ENCODE measurements around the gene AVL9.
"Not testable (repeated sequence)": the region's sequence is repeated elsewhere in the genome, so short reads cannot be mapped to it uniquely, and the experiment has no call there.

Gene AVL9

DNA sequence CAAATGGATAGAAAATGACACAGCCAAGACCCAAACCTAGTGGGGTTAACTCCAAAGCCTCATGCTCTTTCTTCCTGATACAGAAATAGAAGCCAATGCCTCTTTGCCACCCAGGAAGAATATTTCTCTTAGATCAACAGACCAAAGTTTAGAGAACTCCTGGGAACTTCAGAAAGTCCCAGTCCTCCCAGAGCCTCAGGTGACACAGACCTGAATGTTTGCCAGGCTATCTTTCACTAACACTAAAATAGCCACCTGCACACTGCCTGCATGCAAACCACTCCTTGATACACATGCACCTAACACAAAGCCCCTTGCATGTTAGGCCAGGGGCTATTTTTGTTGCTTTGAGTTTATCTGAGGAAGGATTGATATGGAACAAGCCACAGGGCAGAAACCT, 32.8 kb upstream of the AVL9 start:
- ChIA-PET POLR2A (no interaction called here), CTCF (no interaction called here)
- no peak for DNase-seq (ENCODE audit: extremely low spot score)
- TF ChIP-seq, protein P1, sequence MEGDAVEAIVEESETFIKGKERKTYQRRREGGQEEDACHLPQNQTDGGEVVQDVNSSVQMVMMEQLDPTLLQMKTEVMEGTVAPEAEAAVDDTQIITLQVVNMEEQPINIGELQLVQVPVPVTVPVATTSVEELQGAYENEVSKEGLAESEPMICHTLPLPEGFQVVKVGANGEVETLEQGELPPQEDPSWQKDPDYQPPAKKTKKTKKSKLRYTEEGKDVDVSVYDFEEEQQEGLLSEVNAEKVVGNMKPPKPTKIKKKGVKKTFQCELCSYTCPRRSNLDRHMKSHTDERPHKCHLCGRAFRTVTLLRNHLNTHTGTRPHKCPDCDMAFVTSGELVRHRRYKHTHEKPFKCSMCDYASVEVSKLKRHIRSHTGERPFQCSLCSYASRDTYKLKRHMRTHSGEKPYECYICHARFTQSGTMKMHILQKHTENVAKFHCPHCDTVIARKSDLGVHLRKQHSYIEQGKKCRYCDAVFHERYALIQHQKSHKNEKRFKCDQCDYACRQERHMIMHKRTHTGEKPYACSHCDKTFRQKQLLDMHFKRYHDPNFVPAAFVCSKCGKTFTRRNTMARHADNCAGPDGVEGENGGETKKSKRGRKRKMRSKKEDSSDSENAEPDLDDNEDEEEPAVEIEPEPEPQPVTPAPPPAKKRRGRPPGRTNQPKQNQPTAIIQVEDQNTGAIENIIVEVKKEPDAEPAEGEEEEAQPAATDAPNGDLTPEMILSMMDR (IDR thresholded peaks at IDR 0.05; ENCODE audit: control extremely low read depth, extremely low read depth, low read depth, missing control alignments) = no peak

DNA sequence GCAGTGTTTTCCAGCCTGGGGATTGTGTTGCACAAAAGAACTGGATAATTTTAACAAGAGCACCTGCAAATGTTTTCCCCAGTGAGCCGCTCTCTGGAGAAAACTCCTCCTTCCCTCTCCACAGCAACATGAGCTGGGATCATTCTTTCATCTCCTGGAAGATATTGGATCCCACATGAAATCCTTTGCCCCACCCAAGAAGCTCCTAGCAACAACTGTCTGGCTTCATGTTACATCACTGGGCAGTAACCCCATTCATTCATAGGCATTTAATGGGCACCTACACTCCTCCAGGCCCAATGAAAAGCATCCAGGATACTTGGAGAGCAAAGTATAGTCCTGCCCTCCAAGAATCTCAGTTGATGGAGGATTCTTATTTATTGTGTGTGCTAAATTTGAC, 32.3 kb upstream of the AVL9 start:
- ChIA-PET POLR2A (no interaction called here), CTCF (no interaction called here)
- TF ChIP-seq, protein P1 (IDR thresholded peaks at IDR 0.05; ENCODE audit: control extremely low read depth, extremely low read depth, low read depth, missing control alignments) = no peak
- DNase-seq (ENCODE audit: extremely low spot score) = no peak

GRCh38 chr7:32464641-32465416, 30.5 kb upstream of the AVL9 start:
- CTCF ChIA-PET; POLR2A ChIA-PET; DNase-seq (ENCODE audit: extremely low spot score): not testable (repeated sequence)

- CTCF ChIA-PET; POLR2A ChIA-PET; DNase-seq (ENCODE audit: extremely low spot score): not testable (repeated sequence)
Measured at GRCh38 chr7:32470004-32470403, 25.3 kb upstream of the AVL9 start.

- ChIA-PET CTCF (no interaction called here), POLR2A (no interaction called here)
- no peak for DNase-seq (ENCODE audit: extremely low spot score)
- TF ChIP-seq, protein P1 (IDR thresholded peaks at IDR 0.05; ENCODE audit: control extremely low read depth, extremely low read depth, low read depth, missing control alignments) = no peak
Measured at GRCh38 chr7:32470871-32471270, 24.4 kb upstream of the AVL9 start.

- ChIA-PET POLR2A (no interaction called here), CTCF (no interaction called here)
- no peak for DNase-seq (ENCODE audit: extremely low spot score)
- TF ChIP-seq, protein P1 (IDR thresholded peaks at IDR 0.05; ENCODE audit: control extremely low read depth, extremely low read depth, low read depth, missing control alignments) = no peak
Measured at GRCh38 chr7:32472015-32472414, 23.3 kb upstream of the AVL9 start.

DNA sequence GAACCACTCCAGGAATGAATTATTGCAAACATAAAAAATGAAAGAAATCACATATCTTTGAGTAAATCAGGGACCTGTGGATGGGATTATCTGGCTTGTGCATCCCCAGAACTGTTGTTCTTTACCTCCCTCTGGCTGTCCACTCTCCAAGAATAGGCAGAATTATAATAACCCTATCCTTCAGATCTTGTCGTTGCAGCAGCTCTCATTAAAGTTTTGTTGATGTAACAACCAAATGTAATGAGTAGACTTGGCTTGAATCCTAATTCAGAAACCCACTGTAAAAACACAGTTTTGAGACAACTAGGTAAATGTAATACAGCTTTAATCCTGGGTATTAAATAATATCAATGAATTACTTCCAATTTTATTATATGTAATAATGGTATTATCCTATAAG, 21.3 kb upstream of the AVL9 start:
- TF ChIP-seq, protein P1 (IDR thresholded peaks at IDR 0.05; ENCODE audit: control extremely low read depth, extremely low read depth, low read depth, missing control alignments) = no peak
- no peak for DNase-seq (ENCODE audit: extremely low spot score)
- ChIA-PET CTCF (interaction anchor here (1.9 kb wide), 1 partner anchor 16 kb away, joined by 4 read pairs; the partner anchor contains the start of gene LSM5), POLR2A (no interaction called here)
